NCI-H1105 (cell line): Measurements from ENCODE around the gene FRMD1.

Source experiments
- DNase-seq: peaks from one replicate; lab custom pipeline; 2025; lab: John Stamatoyannopoulos, UW

FRMD1 gene

DNA sequence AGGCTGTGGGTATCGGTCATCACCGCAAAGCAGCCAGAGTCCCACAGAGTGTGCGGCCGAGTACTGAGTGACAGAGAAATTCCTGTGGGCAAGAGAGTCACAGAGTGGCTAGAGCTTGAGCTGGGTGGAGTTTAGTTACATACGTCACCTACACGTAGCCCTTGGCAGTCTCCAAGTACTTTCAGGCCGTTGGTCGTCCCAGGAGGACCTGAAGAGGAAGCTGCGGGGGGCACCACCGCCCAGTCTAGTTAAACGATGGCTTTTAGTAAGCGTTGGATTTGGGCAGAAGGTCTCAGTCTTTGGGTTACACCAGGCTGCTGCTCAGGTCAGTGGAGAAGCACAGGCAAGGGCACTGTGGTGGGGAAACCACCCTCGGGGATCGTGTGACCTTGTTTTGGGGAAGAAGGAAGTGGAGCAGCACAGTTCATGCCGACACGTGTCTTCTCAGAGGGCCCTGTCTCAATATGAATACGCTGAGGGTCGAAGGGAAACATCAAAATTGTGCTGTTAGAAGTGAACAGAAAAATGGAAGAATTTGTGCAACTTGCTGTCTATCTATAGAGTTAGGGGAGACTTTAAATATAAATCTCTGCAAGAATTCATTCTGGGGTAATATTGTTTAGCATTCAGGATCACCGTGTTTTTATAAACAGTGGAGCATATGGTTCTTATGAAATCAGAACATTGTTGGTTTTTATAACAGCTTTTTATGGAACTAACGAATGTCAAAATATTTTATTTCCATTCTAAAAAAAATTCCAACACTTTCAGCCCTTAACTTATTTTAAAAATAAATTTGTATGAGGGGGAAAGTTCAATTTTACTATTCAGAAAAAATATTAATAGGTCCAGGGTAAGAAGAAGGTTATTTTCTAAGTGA, 52.9 kb downstream of the FRMD1 start:
- no peak for DNase-seq

DNA sequence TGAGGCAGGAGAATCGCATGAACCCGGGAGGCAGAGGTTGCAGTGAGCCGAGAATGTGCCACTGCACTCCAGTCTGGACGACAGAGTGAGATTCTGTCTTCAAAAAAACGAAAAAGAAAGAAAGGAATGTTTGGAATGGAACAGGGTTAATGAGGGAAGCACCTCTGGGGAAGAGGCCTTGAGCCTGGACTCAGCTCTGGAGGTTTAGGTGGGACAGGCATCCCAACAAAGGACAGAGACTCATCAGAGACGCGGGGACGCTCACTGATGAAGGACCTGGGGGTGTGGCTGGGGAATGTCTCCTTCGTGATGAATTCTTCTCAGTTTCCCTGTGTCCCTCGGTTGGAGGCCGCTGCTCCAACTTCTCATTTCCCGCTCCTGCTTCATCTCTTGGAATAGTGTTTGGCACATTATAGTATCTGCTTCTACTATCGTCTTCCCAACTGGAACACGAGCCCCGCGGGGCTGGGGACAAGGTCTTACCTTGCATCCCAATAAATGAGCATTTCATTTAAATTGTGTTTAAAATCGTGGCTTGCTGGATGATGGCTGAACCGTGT, 54.0 kb downstream of the FRMD1 start:
- no peak for DNase-seq

DNA sequence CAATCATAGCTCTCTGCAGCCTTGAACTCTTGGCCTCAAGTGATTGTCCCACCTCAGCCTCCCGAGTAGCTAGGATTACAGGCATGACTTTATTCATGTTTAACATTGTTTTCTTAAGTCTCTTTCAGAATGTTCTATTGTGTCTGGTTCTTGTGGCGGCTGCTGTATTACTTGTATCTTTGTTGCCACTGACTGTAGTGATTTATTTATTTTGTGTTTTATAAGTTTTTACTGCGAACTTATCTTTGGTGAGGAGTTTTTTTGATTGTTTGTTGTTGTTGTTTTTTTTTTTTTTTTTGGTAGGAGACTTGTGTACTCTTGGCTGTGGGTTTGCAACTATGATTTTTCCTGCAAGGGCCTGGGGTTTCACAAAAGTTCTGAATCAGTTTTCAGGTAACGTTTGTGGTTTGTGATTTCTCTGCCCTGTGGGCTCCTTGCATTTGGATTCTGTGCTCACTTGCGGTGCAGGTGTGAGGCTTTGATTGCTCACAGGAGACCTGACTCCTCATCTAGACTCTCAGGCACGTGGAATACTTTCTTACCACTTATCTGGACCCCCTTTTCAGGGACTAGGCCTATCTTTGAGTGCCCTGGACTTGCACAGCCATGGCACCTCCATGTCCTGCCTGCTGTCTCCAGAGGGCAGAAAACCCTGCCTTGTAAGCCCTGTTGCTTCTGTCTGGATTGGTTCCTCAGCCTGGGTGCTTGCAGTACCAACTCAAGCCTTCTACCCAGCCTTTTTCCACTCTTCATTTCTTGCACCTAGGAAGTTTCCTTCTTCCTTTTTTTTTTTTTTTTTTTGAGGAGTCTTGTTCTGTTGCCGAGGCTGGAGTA, 56.3 kb downstream of the FRMD1 start:
- no peak for DNase-seq

DNA sequence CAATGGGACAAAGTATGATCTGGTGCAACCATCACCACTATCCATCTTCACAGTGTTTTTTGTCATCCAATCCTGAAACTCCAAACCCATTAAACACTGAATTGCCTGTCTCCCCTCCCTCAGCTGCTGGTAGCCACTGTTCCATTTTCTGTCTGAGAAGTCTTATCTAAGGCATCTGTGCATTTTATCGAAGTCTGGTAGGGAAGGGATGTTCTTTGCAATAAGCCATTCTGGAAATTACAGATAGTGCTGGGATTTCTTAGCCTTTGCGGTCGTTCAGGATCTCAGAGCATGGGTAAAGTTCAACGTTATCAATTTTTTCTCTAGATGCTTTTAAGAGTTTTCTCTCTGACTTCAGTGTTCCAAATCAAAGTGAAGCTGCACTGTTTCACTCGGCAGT, 57.4 kb downstream of the FRMD1 start:
- DNase-seq = no peak

DNA sequence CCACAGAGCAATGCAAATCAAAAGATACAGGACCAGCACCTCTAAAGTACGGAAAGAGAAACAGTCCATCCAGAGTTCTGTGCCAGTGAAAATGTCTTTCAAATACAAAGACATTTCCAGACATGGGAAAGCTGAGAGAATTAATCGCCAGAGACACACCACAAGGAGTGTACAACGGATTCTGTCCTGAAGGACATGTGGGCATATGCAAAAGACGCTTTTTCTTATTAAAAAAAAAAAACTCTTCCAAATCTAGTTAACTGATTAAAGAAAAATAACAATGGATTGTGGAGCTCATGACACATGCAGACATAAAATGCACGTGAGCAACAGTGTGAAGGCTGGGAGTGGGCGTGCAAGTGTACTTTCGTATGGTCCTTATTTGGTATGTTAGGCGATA, 58.8 kb downstream of the FRMD1 start:
- no peak for DNase-seq

DNA sequence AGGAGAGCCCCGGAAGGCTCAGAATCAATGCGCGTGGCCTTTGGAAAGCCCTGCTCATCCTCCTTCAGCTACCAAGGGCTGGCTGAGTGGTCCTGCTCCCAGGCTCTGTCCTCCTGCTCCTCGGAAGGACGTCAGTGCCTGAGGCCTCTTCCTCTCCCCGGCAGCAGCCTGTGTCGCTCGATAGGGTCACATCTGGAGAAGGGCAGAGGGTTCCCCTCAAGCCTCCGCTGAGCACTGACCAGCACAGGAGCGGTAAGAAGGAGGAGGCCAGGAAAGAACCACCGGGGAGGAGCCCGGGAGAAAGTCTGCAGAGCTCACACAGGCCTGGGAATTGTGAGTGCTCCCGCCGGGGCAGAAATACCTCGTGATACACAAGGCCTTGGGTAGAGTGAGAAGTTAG, 60.3 kb downstream of the FRMD1 start:
- DNase-seq = no peak

DNA sequence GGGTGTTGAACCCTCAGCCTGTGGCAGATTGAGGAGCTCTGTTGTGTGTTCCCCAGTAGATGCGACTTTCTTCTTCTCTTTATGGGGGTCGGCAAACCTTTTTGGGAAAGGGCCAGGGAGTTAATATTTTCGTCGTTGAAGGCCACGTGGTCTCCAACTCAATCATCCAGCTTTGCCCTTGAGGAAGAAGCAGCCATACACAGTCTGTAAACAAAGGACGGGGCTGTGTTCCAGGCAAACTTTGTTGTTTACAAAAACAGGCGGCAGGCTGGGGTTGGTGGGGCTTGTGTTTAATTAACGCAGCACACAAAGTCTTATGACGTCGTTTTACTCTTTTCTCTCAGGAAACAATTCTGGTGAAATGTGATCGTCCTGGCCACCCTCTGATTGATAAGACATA, 61.4 kb downstream of the FRMD1 start:
- DNase-seq = no peak

DNA sequence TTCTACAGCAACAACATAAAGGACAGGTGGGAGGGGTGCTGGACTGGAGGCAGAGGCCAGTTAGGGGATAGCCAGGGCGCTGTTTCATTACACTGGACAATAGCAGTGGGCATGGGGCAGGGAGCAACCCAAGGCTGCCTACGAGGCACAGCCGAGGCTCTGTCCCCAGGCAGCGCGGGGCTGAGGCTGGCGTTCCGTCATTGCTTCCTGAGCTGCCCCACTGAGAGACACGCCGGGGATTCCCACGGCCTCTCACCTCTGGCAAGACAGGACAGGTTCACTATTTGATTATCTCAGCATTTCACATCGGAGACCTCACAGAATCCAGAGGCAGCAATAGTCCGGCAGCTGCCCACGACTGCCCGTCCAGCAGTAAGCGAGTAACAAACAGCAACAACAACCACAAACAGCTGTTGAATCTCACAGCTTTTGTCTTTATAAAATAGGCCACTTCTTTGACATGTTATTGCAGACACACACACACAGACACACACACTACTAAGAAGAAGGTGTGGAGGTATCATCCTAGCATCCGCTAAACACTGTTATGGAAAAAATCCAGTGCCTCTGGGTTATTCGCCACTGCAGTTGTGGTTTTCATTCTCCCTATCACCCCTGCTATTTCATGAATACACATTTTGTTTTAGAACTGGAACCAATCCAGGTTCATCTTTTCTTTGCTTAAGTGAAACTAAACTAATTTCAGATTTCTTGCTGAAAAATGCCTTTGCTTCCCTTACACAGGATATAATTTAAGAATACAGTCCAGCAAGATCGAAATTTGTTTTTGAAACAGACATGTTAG, 62.1 kb downstream of the FRMD1 start:
- DNase-seq = no peak

DNA sequence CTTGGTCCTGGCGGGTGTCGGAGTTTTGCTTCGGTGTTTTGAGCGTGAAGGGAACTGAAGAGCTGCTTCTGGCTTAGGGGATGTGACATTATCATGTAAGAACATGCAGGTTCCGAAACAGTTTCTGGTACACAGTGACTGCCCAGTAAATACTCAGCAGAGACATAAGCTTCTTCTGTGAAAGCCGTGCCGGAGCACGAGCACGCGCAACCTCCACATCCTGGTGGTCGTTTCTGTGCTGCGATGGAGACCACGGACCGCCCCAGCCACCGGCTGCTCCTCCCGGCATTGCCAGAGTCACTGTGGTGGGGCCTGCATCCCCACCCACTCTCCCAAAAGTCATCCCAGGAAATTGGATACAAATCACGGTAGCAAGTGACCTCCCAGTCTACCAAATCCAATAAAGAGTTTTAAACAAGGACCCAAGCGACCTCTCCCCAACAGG, 62.8 kb downstream of the FRMD1 start:
- no peak for DNase-seq

DNA sequence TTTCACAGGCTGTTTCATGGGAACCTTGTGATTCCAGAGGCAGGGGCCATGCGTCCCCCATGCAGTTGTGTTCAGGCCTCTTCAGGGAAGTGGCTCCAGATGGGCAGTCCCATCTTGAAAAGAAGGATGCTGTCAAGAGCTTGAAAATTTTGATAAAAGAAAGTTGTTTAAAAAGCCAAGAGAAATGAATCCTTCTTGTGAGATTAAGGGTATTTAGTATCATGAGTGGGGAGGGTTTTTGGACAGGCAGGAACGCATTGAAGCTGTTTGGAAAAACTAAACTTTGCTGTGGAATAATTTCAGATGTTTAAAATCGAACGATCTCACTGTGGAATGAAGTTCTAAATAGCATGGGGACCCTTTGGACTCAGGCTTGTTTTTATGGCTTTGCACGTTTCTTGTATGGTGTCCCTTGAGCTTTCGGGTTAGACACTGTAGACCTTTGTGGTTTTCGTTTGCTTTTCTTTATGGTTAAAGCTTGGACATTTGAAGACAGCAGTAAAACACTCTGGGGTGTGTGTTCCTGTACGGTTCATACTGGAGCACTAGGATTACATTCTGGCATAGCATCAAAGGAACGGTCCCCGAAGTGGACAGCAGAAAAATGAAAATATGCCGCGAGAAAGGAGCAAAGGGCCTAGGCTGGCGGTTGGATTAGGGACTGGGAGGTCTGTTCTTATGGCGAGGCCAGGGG, 63.4 kb downstream of the FRMD1 start:
- no peak for DNase-seq

DNA sequence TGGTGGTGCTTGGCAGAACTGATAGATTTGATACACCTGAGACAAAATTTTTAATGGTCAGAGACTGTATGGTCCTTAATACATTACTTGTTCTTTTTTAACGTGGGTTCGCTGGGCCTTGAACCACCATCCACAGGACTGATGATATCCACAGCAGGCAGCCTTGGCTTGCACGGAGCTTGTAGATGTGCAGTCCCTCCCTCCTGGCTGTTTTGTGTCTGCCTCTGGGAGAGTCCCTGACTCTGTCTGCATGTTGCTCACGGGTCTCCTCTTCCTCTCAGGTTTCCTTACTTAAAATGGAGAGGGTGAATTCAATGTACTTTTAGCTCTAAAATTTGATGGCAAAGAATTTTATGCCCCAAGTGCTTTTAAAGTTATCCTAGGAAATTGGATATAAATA, 64.0 kb downstream of the FRMD1 start:
- DNase-seq = no peak

DNA sequence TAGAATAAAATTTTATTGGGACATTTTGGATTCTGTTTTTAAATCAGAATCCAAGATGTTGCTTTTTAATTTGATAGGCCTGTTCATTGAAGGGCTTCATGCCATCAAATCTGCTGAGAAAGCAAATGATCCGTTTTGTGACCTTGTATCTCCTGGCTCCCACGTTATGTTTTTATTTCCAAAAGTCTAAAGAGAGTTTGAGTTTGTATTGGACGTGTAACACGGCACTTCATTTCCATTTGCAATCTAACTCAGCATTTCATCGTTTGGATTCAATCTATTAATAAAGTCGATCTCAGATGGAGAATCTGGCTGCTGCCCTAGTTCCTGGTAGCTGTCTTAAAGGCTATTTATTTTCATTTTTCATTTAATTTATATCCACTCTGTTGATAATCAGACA, 64.6 kb downstream of the FRMD1 start:
- no peak for DNase-seq

DNA sequence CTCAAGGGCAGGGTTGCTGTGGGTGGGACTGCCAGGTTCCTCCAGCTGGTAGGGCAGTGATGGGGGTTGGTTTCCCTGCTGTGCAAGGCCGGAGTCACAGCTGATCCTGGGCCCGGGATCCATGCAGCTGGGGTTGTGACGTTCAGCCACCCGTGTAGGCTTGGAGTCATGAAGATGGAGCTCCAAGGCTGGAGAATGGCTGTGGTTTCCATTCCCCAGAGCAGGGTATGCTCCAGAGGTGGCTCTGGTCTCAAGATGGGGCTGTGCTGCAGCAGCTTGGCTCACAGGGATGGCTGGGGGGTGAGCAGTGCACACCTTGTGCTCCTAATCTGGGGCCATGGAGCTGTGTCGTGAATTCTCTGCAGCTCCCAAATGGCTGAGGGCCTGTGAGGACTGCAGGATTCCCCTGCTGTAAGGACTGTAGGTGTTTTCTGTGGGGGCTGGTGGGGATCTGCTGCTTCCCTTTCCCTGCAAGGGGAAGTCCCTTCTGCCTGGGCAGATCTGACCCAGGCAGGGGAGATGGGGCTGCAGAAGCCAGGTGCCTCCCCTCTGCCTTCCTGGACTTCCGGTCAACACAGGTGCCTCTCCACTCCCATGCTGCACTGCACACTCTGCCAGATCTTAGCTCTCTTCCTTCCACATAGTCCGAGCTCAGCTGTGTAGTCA, 65.6 kb downstream of the FRMD1 start:
- no peak for DNase-seq

DNA sequence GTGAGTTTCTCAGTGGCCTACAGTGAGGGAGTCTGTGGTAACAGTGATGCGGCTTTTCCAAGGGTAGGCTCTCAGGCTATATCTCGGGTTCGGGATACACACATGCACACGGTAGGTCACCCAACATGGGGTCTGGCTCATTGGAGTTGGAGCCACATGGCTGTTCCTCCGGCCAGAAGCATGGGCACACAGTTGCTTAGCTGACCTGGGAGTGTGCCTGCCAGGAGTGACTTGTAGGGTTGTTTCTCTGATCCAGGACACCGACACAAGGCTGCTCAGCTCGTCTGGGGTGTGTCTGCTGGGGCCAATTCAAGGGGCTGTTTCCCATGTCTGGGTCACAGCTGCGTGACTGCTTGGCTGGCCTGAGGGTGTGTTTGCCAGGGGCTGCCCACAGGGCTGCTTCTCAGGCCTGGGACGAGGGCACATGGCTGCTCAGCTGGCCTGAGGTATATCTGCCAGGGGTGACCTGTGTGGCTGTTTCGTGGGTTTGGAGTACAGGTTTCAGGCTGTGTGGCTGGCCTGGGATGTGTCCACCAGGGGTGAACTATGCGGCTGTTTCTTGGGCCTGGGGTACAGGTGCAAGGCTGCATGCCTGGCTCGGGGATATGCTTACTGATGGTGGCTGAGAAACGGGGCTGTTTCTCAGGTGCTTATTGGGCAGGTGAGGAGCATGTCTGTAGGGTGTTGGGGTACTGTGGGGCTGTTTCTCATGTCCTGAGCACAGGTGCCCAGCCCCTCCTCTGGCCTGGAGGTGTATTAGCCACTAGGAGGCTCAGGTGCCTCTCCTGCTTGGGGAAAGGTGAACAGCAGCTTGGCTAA, 66.4 kb downstream of the FRMD1 start:
- no peak for DNase-seq

DNA sequence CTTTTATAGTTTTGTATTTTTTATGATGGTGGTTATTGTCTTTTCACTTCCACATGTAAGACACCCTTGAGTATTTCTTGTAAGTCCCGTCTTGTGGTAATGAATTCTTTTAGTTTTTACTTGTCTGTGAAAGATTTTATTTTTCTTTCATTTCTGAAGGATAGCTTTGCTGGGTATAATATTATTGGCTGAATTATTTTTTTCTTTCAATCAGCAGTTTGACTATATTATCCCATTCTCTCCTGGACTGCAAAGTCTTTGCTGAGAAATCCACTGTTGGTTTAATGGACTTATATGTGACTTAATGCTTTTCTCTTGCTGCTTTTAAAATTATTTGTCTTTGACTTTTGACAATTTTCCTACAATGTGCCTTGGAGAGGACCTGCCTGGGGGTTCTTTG, 67.7 kb downstream of the FRMD1 start:
- DNase-seq = no peak

DNA sequence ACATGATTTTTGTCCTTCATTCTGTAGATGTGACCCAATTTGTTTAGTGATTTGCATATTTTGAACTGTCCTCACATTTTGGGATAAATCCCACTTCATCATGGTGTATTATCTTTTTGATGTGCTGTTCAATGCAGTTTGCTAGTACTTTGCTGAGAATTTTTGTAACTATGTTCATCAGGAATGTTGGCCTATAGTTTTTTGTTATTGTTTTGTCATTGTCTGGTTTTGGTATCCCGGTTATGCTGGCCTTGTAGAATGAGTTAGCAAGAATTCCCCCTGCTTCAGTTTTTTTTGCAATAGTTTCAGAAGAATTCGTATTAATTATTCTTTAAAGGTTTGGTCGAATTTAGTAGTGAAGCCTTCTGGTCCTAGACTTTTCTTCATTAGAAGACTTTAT, 69.7 kb downstream of the FRMD1 start:
- DNase-seq = no peak

DNA sequence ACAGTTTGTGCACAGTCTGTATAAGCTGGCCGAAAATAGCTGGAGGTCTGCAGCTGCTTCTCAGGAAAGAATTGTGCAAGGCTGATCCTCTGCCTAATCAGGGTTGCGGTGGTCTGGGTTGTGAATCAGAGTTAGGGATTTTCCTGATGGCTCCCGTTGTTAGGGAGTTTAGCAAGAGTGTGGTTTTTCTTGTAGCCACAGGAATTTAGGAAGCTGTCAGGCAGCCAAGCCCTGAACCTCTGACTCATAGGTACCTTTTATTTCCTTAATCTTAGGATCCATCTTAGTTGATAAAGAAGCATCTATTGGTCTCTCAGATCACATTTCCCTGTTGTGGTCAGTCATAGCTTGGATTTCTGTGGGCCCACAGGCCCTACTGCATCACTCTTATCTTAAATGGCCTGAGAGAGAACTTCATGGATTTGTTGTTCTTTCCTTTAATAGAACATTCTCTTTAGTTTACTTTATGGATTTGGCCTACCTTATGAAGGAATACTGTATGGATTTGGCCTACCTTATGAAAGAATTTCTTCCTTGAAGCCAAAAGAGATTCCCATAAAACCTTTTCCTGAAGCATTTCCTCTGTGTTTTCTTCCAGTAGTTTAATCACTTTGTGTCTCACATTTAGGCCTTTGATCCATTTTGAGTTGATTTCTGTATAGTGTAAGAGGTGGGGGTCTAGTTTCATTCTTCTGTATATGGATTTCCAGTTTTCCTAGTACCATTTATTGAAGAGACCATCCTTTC, 71.2 kb downstream of the FRMD1 start:
- no peak for DNase-seq

DNA sequence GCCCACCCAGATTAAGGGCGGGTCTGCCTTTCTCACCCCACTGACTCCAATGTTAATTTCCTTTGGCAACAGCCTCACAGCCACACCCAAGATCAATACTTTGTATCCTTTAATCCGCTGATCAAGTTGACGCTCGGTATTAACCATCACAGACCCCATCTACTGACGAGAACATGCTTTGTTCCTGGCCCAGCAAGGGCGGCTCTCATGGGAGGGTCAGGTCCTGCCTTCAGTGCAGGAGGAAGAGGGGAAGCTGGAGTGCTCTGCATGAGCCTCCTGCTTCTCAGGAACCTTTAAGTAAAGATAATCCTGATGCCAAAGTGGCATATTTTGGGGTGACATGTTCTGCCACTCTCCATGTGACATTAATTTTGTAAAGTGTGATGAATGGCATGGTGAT, 73.2 kb downstream of the FRMD1 start:
- no peak for DNase-seq

DNA sequence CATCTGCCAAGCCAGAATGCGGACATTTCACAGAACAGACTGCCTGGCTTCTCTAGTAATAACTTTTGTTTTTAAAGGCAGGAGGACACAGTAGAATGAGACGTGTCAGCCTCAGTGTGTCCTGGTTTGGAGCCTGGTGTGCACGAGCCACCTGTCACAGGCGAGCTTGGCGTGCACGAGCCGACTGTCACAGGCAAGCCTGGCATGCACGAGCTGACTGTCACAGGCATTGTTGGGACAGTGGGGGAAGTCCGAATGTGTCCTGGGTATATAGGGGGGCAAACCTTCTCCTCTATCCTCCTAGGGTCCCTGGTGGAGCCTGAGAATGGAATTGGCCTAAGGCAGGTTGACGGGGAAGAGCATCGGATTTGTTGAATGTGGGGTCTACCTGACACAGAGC, 74.1 kb downstream of the FRMD1 start:
- no peak for DNase-seq
